ENCODE measurements around the gene MIB1.
"Not testable (repeated sequence)": the region's sequence is repeated elsewhere in the genome, so short reads cannot be mapped to it uniquely, and the experiment has no call there.

MIB1 gene

DNA sequence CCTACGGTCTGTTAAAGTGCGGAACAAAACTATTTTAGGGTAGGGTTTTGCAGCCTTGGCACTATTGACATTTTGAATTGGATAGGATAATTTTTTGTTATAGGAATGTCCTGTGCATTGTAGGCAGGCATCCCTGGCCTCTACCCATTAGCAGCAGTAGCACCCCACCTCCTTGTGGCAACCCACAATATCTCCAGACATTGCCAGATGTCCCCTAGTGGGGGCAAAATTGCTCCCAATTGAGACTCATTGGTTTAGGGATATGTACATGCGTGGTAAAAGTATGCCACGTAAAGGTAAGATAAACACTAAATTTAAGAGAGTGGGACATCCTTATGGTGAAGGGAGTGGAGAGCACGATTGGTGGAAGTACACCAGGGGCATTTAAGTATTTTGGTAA is 4.6 kb downstream of the MIB1 start:
- DNase-seq: no peak

DNA sequence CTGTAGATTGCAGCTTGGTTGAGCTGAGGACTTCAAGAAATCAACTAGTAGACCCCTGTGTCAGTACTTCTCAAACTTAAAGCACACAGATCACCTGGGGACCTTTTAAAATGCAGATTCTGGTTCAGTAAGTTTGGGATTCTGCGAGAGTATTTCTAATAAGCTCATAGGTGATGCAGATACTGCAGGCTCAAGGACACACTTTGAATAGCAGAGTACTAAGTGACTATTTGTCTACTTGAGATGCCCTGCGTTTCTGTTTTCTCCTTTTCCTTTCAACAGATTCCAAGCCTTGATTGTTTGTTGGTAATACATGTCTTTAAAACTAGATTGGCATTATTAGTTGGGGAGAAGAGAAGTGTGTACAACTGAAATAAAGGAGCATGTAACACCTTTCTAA is 6.7 kb downstream of the MIB1 start:
- DNase-seq: no peak

DNA sequence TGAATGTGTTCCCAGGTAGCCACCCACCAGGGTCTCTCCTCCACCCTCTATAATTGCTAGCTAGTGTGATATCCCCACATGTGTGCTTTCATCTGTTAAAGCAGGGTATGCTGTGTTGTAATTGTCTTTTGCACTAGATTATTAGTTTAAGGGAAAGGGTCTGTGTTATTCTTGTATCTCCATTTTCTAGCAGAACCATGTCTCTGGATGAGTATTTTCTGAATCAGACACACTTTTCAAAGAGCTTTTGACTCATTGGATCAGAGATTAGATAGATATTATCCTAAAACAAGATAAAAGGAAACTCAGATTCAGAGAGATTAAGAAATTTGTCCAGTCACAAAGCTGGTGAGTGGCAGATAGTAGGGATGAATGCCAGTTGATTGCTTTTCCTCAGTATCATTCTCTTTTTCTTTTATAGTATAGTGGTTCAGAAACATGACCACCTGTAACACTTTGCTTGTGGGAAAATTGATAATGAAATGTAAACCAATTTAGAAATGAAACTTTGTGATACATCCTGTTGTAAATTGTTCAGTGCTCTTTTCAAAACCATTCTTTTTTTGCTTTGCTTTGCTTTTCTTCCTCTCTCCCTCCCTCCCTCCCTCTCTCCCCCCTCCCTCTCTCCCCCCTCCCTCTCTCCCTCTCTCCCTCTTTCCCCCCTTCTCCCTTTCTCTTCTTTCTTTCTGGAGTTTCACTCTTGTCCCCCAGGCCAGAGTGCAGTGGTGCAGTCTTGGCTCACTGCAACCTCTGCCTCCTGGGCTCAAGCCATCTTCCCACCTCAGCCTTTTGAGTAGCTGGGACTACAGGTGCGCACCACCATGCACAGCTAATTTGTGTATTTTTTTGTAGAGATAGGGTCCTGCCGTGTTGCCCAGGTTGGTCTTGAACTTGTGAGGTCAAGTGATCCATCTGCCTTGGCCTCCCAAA is 7.4 kb downstream of the MIB1 start:
- DNase-seq: no peak

DNA sequence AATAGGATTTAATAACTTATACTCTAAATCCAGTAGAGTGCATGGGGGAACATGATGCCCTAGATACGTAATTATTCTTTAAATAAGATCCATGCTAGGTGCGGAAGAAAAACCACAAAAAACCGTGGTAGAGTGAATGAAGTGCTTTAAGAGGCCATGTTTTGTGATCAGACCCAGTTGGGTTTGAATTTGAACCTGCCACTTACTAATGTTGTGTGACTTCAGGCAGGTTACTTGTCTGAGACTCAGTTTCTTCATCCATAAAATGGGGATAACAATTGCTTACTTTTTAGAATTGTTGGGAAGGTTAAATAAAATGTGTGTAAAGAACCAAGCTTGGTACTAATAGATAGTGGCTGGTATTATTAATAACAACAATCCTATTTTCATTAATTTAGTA is 17.2 kb downstream of the MIB1 start:
- DNase-seq: no peak

DNA sequence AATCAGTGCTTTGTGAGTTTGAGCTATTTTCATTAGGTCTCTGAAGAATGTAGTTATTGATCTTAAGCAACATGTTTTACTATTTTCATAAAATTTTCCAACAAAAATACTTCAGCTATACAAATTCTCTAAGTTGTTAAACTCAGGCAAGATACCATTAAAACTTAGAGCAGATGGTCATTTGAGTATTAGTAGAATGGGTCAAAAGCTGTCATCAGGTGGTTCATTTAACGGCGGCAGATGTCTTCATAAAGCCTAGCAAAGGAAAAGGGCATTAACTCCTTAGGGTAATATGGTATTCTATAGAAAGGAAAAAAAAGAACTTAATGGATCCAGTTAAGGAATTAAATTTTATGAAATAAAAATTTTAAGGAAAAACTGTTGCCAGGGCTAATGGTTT is 19.2 kb downstream of the MIB1 start:
- no peak for DNase-seq

DNA sequence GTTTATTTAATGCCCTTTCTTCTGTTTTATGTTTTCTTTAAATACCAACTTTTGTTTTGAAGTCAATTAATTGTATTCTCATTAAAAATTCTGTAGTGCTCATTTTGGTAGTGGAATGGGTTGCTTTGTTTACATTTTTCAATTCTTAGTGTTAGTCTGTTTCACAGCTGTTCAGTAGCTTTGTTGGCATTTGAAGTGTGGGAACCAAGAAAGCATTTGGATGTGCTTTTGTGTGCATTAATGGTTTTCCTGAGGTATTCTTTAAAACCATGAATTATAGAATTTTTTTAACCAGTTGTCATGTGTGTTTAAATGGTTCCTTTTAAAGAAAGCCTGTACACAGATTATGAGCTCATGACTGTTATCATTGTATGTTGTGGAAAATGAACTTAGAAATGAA is 19.7 kb downstream of the MIB1 start:
- no peak for DNase-seq

DNA sequence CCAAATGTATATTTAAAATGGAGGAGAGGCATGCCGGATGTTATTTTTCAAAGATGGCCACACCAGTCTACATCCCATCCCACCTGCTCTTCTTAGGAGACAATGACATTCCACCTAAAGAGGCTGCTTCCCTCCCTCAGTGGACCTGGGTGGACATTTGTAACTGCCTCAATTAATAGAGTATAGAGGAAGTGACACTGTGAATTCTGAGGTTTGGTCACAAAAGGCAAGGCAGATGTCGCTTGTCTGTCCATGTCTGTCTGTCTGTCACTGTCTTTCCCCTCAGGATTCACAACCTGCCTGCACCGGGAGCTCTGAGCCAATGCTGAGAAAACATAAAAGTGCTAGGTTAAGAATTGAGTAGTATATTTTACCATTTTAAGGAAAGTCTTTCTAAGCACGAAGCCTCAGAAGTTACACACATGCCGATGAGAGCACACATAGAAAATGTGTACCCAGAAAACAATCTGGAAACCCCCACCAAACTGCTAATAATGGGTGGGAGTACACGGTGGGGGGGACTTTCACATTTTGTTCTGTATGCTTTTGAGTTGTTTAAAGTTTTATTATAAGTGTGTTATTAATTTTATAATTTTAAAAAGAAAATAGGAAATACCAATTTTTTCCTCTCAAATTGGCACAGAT is 21.0 kb downstream of the MIB1 start:
- DNase-seq: no peak

DNA sequence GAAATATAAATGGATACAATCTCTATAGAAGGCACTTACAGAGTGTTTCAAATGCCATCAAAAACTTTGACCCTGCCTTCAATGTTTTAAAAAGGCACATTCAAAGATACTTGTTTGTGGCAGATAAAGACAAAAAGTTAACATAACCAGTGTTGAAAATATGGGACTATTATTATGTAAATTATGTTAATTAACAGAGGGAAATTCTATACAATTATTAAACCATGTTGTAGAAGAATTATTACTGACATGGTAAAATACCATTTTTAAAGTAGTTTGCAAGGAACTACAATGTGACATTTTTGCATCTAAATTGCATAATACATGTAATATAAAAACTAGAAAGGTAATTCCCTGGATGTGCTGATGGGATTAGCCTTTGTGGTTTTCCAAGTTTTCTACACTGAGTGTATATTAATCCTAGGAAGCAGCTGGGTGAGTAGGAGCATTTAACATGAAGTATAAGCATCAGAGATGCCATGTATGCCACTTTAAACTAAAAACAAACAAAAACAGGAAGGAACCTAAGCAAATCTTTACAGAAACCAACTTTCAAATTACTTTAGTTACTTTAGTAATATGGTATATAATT is 21.7 kb downstream of the MIB1 start:
- no peak for DNase-seq

DNA sequence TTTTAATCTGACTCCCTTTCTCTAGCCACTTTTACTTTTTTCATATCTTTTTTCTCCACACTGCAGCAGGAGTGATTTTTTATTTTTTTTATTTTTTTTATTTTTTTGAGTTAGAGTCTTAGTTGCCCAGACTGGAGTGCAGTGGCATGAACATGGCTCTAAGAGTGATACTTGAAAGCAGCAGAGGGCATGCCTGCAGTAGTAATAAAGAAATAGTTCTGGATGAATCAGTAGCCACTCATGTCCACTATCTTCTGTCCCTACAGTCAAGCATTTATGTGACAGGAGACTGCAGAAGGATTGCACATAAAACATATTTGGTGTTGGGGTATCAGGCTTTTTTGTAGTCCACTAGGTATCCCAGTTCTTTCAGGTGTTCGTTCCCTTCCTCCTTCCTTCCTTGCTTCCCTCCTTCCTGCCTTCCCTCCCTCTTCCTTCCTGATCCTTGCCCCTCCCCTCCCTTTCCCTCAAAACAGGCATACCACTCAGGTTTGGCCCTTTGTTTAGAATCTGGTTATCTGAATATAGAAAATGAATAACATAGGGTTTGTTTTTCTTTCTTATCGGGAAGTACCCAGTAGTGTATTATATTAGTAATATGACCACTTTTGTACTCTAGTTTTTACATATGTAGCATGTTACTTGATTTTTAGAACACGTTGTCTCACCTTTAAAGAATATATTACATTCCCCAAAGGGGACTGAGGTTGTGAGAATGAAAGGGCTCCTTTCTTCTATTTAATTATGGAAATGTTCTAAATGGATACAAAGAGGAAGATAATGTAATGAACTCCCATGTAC is 23.5 kb downstream of the MIB1 start:
- DNase-seq: no peak

DNA sequence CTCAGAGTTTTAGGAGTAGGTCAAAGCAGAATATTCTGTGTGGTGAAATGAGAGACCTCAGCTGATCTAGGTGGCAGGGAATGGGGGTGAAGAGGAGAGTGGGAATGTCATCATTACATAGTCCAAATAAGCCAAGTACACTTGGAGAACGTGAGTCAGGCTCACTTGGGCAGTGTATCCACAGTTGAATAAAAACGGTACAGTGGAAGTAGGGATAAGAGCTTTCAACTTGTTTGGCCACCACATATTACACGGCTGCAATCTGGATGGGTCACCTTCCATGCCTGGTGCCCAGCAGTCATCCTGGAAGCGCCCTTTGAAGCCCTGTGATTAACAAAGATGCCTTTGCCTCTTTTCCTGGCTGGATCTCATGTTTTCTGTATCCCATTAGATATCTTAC is 28.6 kb downstream of the MIB1 start:
- no peak for DNase-seq

DNA sequence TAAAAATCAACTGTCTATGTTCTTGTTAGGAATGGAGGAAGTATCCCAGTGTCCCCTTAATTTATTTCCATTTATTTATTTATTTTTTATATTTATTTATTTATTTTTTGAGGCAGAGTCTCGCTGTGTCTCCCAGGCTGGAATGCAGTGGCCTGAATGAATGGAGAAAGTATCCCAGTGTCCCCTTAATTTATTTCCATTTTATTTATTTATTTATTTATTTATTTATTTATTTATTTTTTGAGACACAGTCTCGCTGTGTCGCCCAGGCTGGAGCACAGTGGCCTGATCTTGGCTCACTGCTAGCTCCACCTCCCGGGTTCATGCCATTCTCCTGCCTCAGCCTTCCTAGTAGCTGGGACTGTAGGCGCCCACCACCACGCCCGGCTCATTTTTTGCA is 34.1 kb downstream of the MIB1 start:
- DNase-seq: no peak

DNA sequence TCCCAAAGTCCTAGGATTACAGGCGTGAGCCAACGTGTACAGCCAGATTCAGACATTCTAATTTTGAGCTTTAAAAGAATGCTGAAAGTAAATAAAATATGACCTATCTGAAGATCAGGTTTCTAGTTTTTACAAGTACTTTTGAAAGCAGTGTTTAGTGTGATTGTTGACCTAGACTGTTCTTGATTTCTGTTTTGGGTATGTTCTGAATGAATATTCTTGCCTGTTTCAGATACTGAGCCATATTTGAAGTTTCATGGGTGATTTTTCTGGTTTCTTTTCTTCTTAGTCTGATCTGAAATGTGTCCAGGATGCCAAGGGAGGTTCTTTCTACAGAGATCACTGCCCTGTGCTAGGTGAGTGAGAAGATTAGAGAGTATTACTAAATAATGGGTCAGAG is 37.2 kb downstream of the MIB1 start:
- DNase-seq: no peak

DNA sequence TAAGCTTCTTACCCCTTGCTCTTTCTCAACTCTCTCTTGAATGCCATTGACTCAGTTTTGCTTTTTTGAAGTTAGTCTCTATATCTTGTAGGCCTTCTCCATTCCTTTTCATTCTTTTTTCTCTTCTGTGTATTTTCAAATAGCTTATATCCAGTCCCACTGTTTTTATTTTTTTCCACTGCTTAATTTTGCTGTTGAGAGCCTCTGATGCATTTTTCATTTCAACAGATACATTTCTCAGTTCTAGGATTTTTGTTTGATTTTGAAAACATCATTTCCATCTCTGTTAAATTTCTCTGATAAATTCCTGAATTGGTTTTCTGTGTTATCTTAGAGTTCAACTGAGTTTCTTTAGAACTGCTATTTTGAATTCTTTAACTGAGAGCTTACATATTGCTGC is 45.9 kb downstream of the MIB1 start:
- no peak for DNase-seq

DNA sequence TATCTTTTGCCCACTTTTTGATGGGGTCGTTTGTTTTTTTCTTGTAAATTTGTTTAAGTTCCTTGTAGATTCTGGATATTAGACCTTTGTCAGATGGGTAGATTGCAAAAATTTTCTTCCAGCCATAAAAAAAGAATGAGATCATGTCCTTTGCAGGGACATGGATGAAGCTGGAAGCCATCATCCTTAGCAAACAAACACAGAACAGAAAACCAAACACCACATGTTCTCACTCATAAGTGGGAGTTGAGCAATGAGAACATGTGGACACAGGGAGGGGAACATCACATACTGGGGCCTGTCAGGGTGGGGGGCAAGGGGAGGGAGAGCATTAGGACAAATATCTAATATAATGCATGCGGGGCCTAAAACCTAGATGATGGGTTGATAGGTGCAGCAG is 55.5 kb downstream of the MIB1 start:
- not testable (repeated sequence) for DNase-seq

DNA sequence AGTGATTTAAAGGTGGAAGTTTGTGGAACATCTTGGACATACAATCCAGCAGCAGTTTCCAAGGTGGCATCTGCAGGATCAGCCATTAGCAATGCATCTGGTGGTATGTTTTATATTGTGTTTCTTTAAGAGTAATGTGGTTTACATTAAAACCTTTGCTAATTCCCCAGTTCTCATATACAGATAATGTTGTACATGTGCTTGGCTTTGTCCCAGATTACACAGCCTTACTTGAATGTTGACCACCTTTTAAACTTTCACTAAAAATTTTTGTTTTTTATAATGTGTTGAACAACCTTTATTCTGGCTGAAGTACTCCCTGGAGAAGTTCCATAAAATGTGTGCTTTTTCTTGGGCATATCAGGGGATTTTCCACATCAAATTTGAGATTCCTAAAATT is 57.5 kb downstream of the MIB1 start:
- DNase-seq: no peak

DNA sequence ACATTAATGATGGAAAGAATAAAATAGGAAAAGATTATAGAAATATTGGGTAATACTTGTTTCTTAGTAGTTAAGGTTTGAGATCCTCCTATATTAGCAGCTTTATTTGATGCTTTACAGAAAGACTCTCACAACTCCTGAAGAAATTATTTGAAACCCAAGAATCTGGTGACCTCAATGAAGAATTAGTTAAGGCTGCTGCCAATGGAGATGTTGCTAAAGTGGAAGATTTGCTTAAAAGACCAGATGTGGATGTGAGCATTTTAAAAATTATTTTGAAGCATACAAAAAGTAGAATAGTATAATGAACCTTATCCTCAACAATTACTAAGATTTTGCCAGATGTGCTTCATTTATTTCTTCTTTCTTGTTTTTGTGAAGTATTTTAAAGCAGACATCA is 59.1 kb downstream of the MIB1 start:
- no peak for DNase-seq

DNA sequence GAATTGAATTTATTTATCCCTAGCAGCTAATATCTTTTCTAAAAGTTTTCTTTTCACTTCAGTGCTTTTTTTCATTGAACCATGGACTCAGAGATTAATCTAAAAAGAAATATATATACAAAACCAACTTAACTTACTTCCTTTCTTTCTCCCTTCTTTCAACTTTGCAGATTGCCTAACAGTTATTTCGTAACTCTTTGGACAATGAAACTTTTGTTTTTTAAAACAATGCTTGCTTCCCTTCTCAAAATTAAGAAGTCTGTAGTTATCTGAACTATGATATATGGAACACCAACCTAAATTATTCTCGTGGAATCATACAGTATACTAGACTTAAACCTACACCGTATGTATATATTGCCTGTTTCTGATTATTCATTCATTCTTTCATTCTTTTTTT is 62.9 kb downstream of the MIB1 start:
- DNase-seq: peak; percentile 35 to 75

DNA sequence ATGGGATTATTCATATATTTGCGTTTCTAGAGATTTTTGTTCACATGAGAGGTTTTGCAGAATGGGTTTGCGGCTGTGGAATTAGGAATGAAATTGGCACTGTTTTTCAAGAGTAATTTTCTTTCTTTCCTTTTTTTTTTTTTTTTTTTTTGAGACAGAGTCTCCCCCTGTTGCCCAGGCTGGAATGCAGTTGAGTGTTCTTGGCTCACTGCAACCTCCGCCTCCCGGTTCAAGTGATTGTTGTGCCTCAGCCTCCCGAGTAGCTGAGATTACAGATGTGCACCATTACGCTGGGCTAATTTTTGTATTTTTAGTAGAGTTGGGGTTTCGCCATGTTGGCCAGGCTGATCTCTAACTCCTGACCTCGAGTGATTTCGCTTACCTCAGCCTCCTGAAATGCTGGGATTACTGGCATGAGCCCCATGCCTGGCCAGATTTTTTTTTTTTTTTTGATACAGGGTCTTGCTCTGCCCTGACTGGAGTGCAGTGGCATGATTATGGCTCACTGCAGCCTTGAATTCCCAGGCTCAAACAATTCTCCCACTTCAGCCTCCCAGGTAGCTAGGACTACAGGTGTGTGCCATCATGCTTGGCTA is 65.3 kb downstream of the MIB1 start:
- DNase-seq: no peak

DNA sequence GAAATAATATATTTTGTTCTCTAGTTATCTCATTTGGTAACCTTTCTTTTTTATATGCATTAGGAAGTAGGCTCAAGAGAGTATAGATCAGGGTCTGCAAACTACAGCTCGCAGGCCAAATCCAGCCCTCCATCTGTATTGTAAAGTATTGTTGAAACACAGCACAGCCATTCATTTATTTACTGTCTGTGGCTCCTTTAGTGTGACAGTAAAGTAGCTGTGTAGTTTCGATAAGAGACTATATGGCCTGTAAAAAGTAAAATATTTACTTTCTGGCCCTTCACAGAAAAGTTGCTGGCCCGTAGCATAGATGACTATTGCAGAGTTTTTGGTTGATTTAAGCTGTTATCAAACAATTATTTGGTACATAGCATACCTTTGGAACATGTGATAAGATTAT is 67.6 kb downstream of the MIB1 start:
- no peak for DNase-seq

DNA sequence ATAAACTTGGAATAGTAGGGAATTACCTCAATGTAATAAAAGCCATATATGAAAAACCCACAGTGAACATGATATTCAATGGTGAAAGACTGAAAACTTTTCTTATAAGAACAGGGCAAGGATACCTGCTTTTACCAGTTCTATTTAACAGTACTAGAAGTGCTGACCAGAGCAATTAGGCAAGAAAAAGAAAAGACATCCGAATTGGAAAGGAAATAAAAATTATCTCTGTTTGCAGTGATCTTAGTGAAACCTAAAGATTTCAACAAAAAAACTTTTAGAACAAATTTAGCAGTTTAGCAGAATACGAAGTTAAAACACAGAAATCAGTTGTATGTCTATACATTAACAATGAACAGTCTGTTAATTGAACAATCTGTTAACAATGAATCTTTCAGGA is 69.1 kb downstream of the MIB1 start:
- DNase-seq: no peak

DNA sequence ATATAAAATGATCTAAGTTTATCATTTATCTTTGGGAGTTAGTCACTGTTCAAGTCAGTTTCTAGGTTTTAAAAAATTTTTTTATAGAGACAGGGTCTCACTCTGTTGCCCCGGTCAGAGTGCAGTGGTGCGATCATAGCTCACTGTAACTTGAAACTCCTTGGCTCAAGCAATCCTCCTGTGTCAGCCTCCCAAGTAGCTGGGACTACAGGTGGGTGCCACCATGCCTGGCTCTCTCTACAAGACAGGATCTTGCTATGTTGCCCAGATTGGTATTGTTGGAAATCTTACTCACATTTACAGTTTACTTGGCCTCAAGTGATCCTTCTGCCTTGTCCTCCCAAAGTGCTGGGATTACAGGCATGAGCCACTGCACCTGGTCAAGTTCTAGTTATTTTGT is 74.5 kb downstream of the MIB1 start:
- DNase-seq: no peak

DNA sequence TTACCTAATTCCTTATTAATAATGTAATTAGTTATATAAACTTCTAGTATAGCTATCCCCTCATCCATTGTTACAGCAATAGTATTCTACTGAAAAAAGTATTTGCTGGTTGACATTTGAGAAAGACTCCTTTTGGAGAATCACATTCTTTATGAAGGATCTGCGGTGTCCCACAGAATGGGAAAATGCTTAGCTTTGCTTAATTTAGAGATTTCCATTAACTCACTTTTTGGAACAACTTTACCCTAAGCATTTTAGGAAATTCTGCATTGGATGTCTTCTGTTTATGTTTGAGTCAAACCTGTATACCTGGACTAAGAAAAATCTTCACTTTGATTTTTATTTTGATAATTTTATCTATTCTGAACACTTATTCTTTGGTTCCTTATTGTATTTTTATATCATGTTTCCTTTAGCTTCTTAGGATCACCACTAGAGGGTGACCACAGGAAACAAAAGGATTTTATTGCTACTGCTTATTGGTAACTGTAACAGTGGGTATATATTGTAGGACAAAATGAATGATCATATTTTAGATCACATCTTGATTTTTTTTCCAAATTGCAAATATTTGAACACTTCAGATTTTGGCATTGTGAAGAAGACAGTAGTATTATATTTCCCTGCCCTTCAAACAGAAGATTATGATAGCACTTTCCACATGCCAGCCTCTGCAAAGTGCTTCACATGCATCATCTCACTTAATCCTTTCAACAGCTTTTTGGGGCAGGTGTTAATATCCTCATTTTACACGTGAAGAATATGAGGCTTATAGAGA is 79.6 kb downstream of the MIB1 start:
- peak in 1 of 2 donors; percentile 2 for DNase-seq

All from inflammatory macrophage treated with lipopolysaccharide for 1 hour (primary cell).